Renal cortex interstitium (tissue), 11 donors: Measurements from ENCODE around the gene BMI1. TPM values are rescaled to one million over a fixed set of nuclear protein-coding genes. Genes with fewer than 3 reads are reported as not detected.

Source experiments
- DNase-seq, 11 donors: peaks; one replicate each; pipeline ENCODE4 v3.0.0-alpha.2; 2013; ENCODE audit warnings: low read depth in 9 of 11, low spot score in 4 of 11; ENCODE audit errors: extremely low read depth in 1 of 11
- polyA plus RNA-seq, 3 donors: library from polyadenylated mRNA; unstranded; fragments of 120-200 nt; gene quantifications; one replicate each; pipeline ENCODE4 v1.2.1, GENCODE V29; 2013; ENCODE audit not compliant: insufficient read length in 3 of 3

Gene BMI1
- polyA plus RNA-seq, 3 donors = 94.3 to 116 (median 99.9) TPM

GRCh38 chr10:22379059-22379458 lies 58.2 kb downstream of the BMI1 start:
- no peak for DNase-seq

Other genes starting within 250 kb of the BMI1 start
- gene EBLN1, start 103.1 kb upstream of the BMI1 start, polyA plus RNA-seq = not detected
- gene COMMD3, start 4.7 kb upstream of the BMI1 start, polyA plus RNA-seq = 10 to 100 TPM; 76.2 to 98.2 (median 82.5) TPM
- gene SPAG6, start 24.4 kb downstream of the BMI1 start, polyA plus RNA-seq = 1 to 10 TPM in 2 of 3 donors, under 1 TPM in 1; 0.78 to 1.5 (median 1.3) TPM